Type B pancreatic cell (in vitro differentiated cells): ENCODE results near the gene CILP2. TPM values are rescaled to one million over a fixed set of nuclear protein-coding genes. Genes with fewer than 3 reads are reported as not detected.

Source experiments
- DNase-seq: peaks from one replicate; pipeline ENCODE4 v3.0.0; 2021; ENCODE audit warnings: mixed read lengths; ENCODE audit not compliant: unreplicated experiment; ENCODE audit errors: extremely low spot score
- H3K27ac Mint-ChIP-seq: 2 replicates; pipeline ENCODE4 v1.8.0; 2021; ENCODE audit warnings: mild to moderate bottlenecking, mixed read lengths
- H3K27me3 Mint-ChIP-seq: 2 replicates; pipeline ENCODE4 v1.8.0; 2021; ENCODE audit warnings: mixed read lengths
- H3K36me3 Mint-ChIP-seq: 2 replicates; pipeline ENCODE4 v1.8.0; 2021; ENCODE audit warnings: mixed read lengths
- H3K4me1 Mint-ChIP-seq: one replicate; pipeline ENCODE4 v1.8.0; 2021; ENCODE audit warnings: mixed read lengths; ENCODE audit not compliant: unreplicated experiment
- H3K4me3 Mint-ChIP-seq: 2 replicates; pipeline ENCODE4 v1.8.0; 2021; ENCODE audit warnings: mild to moderate bottlenecking, mixed read lengths
- H3K9me3 Mint-ChIP-seq: 2 replicates; pipeline ENCODE4 v1.8.0; 2021; ENCODE audit warnings: mixed read lengths
- total RNA-seq: library from RNA; stranded (reverse); gene quantifications from 2 replicates; pipeline ENCODE4 v1.2.1, GENCODE V29; 2021; ENCODE audit warnings: low replicate concordance
- TF ChIP-seq, protein P1 (sequence below): fragments of 200-600 bp; sonication (generic); conservative IDR thresholded peaks from 2 replicates; pipeline ENCODE4 v1.5.0; 2021; ENCODE audit warnings: antibody characterized with exemption, mild to moderate bottlenecking

CILP2 gene
- total RNA-seq, 1 donor from 2014 or later: 3.2 TPM

DNA sequence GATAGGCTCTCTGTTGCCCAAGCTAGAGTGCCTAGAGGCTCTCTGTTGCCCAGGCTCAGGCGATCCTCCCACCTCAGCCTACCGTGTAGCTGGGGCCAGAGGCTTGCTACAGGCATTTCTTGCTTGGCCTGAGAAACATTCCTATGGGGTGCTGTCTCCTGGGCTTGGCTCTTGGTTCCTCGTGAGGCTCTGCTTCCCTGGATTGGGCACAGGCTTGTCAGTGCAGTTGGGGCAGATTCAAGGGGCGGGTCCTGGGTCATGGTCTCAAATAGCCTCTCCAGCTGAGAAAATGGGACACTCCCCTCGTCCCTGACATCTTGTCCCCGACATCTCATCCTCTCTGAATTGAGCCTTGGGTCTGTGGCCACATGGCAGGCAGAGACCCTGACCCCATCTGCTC lies 27.6 kb upstream of the CILP2 start:
- Mint-ChIP-seq H3K27ac (peak overlapping the region; percentile 84), H3K9me3 (no peaks in the 10 kb centered on the region), H3K27me3 (no peaks in the 10 kb centered on the region), H3K4me3 (peak overlapping the region; percentile 58), H3K4me1 (no peaks in the 10 kb centered on the region), H3K36me3 (peaks cover 12% of the 10 kb centered on the region)
- TF ChIP-seq, protein P1, sequence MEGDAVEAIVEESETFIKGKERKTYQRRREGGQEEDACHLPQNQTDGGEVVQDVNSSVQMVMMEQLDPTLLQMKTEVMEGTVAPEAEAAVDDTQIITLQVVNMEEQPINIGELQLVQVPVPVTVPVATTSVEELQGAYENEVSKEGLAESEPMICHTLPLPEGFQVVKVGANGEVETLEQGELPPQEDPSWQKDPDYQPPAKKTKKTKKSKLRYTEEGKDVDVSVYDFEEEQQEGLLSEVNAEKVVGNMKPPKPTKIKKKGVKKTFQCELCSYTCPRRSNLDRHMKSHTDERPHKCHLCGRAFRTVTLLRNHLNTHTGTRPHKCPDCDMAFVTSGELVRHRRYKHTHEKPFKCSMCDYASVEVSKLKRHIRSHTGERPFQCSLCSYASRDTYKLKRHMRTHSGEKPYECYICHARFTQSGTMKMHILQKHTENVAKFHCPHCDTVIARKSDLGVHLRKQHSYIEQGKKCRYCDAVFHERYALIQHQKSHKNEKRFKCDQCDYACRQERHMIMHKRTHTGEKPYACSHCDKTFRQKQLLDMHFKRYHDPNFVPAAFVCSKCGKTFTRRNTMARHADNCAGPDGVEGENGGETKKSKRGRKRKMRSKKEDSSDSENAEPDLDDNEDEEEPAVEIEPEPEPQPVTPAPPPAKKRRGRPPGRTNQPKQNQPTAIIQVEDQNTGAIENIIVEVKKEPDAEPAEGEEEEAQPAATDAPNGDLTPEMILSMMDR: no peak
- DNase-seq: no peak

DNA sequence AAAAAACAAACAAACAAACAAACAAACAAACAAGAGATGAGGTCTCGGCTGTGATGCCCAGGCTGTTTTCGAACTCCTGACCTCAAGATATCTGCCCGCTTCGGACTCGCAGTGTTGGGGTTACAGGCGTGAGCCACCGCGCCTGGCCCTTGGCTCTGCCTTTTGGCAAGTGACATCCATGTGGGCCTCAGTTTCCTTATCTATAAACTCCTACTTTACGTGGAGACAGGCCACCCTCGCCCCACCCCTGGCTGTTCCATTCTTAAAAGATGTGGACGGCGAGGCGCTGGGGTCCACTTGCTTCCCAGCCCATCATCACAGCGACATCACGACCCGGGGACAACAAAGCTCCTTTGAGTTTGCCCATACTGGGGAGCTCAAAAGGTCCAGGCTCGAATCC lies 24.4 kb upstream of the CILP2 start:
- H3K36me3 Mint-ChIP-seq: peaks cover 4% of the 10 kb centered on the region
- H3K27ac Mint-ChIP-seq: no peak overlapping the region
- TF ChIP-seq, protein P1: no peak

DNA sequence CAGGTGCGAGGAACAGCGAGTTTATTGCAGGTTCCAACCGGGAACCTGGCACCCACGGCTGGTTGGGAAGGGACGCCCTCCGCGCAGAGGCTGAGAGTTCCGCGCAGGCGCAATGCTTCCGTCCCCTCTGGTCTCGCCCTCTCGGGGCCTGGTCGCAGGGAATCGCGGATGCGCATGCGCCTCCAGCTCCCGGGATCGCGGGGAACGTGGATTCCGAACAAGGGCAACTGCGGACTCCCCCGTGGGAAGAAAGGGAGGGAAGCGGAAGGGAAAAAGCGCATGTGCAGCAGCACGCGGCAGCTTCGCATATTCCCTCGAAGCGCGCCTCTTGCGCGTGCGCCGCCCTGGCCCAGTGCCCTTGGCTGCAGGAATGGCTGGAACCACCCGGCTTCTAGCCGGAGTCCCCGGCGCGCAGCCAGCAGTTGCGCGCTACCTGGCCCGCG lies 23.8 kb upstream of the CILP2 start:
- H3K4me3 Mint-ChIP-seq: no peak overlapping the region
- peaks cover 7% of the 10 kb centered on the region for H3K4me1 Mint-ChIP-seq
- H3K27ac Mint-ChIP-seq: no peak overlapping the region
- TF ChIP-seq, protein P1: no peak
- DNase-seq: no peak
- peaks cover 4% of the 10 kb centered on the region for H3K36me3 Mint-ChIP-seq
- no peaks in the 10 kb centered on the region for H3K27me3 Mint-ChIP-seq
- H3K9me3 Mint-ChIP-seq: no peaks in the 10 kb centered on the region

More for the DNA sequence above, 24.4 kb upstream of the CILP2 start:
- Mint-ChIP-seq H3K9me3 (no peaks in the 10 kb centered on the region), H3K27me3 (no peaks in the 10 kb centered on the region), H3K4me1 (peaks cover 7% of the 10 kb centered on the region), H3K4me3 (no peak overlapping the region)
- no peak for DNase-seq

DNA sequence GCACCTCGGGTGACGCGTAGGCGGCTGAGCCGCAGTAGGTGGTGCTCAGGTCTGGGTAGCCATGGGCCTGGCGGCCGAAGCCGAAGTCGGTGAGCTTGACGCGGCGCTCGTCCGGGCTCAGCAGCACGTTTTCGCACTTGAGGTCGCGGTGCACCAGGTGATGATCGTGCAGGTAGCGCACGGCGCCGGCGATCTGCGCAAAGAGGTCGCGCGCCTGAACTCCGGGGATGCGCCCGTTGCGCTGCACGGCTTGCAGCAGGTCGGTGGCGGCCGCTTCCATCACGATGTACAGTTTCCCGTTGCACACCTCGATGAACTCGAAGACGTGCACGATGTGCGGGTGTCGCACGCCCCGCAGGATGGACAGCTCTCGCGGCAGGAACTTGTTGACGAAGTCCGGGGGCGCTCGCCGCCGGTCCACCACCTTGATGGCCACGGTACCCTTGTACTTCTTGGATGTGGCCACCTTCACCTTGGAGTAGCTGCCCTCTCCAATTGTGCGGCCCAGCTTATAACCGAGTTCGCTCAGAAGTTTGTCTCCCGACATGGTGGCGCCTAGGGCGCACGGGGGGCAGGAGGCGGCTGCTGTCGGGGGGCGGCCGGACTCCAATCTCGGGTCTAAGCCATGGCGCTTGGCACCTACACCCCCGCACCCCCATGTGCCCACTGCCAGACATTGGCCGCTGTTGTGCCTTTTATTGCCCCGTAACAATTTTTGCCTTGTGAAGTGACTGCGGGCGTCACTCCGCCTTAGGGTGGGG lies 23.0 kb upstream of the CILP2 start, which contains the start of gene TSSK6:
Gene TSSK6 (minus strand): TSS at position 668 of the 761 bp plus-strand sequence. CDS start 121 bp downstream, at position 547.
- TF ChIP-seq, protein P1: no peak
- H3K27me3 Mint-ChIP-seq: no peaks in the 10 kb centered on the region
- H3K4me1 Mint-ChIP-seq: peaks cover 7% of the 10 kb centered on the region
- H3K36me3 Mint-ChIP-seq: peaks cover 6% of the 10 kb centered on the region
- peak within 1 kb of the TSS; percentile 92 for H3K27ac Mint-ChIP-seq
- no peak for DNase-seq
- peak within 1 kb of the TSS; percentile 96 for H3K4me3 Mint-ChIP-seq
- no peaks in the 10 kb centered on the region for H3K9me3 Mint-ChIP-seq

DNA sequence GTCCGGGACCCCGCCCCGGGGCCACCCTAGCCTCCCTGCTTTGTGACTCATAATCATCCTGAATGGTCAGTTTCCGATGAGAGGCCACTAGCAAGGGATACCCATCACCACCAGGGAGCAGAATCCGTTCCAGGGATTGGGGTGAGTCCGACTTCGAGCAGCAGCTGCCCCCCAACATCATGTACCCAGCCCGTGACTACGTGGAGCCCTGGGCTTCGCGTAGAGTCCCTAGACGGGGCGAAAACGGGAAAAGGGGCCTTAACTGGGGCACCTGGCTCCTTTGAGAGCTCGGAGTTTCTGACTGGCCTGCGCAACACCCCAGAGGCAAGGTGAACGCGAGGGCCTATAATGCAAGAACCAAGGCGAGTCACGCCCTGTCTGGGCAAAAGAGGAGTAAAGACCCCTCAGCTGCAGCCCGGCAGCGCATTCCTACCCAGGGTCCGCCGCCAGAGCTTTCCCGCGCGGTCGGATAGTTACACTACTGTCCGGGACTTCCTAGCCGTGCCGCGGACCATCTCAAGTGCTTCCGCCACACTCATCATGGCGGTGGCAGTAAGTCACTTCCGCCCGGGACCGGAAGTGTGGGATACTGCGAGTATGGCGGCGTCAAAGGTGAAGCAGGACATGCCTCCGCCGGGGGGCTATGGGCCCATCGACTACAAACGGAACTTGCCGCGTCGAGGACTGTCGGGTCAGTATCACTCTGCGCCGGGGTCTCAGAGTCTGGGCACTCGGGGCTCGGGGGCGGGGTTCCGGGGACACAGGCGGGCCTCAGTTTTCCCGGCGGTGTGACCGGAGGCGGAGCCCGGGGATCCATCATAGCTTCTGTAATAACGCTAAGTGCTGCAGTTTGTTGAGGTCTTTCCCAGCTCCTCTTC lies 22.2 kb upstream of the CILP2 start, which contains the start of gene NDUFA13:
Gene NDUFA13 (plus strand): TSS at position 584 of the 878 bp plus-strand sequence. CDS start 14 bp downstream, at position 598.
- H3K4me1 Mint-ChIP-seq: peaks cover 10% of the 10 kb centered on the region
- DNase-seq: peak; percentile 95
- peak within 1 kb of the TSS; percentile 92 for H3K27ac Mint-ChIP-seq
- TF ChIP-seq, protein P1: peak; percentile 34
- H3K36me3 Mint-ChIP-seq: peaks cover 12% of the 10 kb centered on the region
- no peaks in the 10 kb centered on the region for H3K9me3 Mint-ChIP-seq
- H3K27me3 Mint-ChIP-seq: no peaks in the 10 kb centered on the region
- H3K4me3 Mint-ChIP-seq: peak within 1 kb of the TSS; percentile 96
